ENCODE results near the gene NEAT1. TPM values are rescaled to one million over a fixed set of nuclear protein-coding genes. Genes with fewer than 3 reads are reported as not detected.
A peak's percentile ranks its signal among the peaks of the same experiment; 100 is the strongest.

The NEAT1 gene
- 1.6 TPM for total RNA-seq

DNA sequence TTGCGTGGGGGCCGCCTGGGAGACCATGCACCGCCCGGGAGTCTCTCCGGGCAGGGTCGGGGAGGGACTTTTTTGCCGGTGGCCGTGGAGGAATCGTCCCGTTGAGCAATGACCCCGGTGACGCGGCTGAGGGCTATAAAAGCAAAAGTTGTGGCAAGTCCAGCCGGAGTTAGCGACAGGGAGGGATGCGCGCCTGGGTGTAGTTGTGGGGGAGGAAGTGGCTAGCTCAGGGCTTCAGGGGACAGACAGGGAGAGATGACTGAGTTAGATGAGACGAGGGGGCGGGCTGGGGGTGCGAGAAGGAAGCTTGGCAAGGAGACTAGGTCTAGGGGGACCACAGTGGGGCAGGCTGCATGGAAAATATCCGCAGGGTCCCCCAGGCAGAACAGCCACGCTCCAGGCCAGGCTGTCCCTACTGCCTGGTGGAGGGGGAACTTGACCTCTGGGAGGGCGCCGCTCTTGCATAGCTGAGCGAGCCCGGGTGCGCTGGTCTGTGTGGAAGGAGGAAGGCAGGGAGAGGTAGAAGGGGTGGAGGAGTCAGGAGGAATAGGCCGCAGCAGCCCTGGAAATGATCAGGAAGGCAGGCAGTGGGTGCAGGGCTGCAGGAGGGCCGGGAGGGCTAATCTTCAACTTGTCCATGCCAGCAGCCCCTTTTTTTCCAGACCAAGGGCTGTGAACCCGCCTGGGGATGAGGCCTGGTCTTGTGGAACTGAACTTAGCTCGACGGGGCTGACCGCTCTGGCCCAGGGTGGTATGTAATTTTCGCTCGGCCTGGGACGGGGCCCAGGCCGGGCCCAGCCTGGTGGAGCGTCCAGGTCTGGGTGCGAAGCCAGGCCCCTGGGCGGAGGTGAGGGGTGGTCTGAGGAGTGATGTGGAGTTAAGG, at the start of gene NEAT1:
NEAT1 (plus strand) TSS at position 166 of the 883 bp plus-strand sequence.
- peak; percentile 72 to 77 for DNase-seq (ENCODE audit: low spot score in 2 of 2)
- no peak for FAIRE-seq

- DNase-seq (ENCODE audit: low spot score in 2 of 2) (no peak), FAIRE-seq (no peak)
Observed at GRCh38 chr11:65373839-65374580, 48.6 kb upstream of the NEAT1 start.

DNA sequence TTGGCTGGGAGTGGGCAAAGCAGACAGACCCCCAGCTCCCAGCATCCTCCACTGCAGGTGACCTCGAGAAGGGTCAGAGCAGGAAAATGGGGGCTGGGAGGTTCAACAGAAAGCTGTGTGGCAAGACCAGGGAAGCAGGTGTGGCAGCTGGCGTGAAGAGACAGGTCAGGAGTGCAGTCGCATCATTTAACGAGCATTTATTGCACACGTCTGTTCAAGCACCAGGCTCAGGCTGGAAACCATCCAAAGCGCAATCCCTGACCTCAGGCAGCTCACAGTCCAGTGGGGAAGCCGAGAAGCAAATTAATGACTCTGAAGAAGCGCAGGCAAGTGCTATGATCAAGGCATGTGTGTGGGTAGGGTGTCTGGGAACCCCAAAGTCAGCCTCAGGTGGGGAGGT, 47.6 kb upstream of the NEAT1 start:
- no peak for FAIRE-seq
- no peak for DNase-seq (ENCODE audit: low spot score in 2 of 2)

DNA sequence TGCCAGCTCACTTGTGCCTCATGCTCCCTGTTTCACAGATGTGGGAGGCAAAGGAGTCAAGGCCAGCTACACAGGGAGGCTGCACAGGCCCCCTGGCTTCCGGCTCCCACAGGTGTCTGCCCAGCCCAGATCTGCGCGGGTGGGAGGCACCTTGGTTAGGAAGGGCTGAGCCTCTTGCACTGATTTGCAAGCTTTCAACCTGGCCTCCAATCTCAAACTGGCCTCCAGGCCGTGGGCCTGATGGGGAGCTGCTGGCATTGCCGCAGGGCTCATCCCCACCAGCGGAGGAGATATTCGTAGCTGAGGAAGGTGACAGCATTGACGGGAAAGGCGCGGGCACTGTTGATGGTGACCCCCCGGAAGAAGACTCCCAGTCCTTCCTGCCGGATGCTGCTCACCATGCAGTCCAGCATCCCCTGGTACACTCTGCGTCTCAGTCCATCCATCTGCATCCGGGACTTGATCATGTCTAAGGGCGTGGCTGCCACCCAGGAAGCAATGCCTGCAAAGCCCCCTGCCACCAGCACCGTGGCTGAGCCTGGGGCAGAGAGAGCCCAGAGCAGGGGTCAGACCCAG, 46.4 kb upstream of the NEAT1 start:
- DNase-seq (ENCODE audit: low spot score in 2 of 2) (no peak), FAIRE-seq (no peak)

- DNase-seq (ENCODE audit: low spot score in 2 of 2): no peak
- FAIRE-seq: no peak
Observed at GRCh38 chr11:65377036-65377435, 45.6 kb upstream of the NEAT1 start.

- DNase-seq (ENCODE audit: low spot score in 2 of 2) (no peak), FAIRE-seq (no peak)
Observed at GRCh38 chr11:65377777-65378176, 44.8 kb upstream of the NEAT1 start.

DNA sequence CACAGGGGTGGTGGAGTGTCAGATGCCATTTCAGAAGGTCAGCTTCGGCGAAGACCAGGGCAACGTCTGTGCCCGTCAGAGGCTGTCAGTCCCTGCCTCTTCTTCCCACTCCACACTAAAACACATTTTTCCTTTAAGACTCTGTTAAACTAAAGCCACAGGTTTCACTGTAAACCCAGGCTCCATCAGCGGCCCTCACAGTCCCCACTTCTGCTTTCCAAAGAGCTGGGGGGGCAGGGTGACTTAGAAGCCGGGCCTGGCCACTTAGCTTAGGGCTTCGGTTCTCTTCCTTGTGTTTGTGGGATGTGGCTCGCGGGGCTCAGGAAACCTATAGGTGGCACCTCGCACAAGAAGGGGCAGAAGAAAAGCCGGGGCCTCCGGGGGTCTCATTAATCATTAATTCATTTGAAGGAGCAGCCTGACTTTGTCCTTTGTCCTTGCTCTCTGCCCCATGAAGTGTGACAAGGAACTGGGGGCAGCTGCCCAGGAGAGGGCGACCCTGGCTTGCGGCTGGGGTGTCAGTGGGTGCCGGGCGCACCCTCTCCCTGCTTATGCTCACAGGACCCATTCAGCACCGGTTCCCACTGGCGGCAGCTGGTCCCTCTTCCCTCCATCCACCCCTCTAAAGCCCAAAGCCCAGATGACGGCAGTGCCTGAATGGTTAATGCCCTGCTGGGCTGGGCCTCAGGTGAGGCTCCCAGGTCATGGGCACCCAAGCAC, 44.2 kb upstream of the NEAT1 start:
- FAIRE-seq (no peak), DNase-seq (ENCODE audit: low spot score in 2 of 2) (no peak)

GRCh38 chr11:65378928-65379638, 43.5 kb upstream of the NEAT1 start:
- DNase-seq (ENCODE audit: low spot score in 2 of 2) (no peak), FAIRE-seq (no peak)

- DNase-seq (ENCODE audit: low spot score in 2 of 2) (no peak), FAIRE-seq (no peak)
Observed at GRCh38 chr11:65379698-65380459, 42.7 kb upstream of the NEAT1 start.

DNA sequence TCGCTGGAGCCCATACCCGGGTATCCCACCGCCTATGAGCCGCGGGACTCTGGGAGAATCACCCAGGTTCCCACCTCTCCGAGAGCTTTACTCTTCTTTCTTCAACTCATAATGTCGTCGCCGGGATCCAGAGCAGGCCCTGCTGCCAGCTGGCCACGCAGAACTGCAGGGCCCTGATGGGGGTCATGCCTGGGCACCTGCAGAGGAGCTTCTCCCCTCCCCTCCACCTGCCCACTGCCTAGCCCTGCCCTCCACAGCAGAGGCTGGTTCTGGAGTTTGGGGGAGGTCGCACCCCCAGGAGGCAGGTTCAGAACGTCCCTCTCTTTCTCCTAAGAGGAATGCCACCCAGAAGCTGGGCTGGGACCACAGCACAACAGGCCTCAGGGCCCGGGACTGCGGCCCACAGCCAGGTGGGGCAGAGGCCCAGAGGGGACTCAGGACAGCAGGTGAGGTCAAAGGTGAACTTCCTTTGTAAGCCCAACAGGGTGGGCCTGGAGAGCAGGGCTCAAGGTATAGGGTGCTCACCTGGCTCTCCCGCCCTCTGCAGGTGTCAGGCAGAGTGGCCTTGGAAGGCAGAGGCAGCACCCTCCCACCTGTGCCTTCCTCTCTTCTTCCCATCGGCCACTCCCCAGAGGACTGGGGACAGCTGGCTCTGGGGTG, 42.0 kb upstream of the NEAT1 start:
- no peak for FAIRE-seq
- no peak for DNase-seq (ENCODE audit: low spot score in 2 of 2)

- no peak for FAIRE-seq
- DNase-seq (ENCODE audit: low spot score in 2 of 2): peak in 1 of 2 donors; percentile 23
Observed at GRCh38 chr11:65381716-65382032, 40.9 kb upstream of the NEAT1 start.

DNA sequence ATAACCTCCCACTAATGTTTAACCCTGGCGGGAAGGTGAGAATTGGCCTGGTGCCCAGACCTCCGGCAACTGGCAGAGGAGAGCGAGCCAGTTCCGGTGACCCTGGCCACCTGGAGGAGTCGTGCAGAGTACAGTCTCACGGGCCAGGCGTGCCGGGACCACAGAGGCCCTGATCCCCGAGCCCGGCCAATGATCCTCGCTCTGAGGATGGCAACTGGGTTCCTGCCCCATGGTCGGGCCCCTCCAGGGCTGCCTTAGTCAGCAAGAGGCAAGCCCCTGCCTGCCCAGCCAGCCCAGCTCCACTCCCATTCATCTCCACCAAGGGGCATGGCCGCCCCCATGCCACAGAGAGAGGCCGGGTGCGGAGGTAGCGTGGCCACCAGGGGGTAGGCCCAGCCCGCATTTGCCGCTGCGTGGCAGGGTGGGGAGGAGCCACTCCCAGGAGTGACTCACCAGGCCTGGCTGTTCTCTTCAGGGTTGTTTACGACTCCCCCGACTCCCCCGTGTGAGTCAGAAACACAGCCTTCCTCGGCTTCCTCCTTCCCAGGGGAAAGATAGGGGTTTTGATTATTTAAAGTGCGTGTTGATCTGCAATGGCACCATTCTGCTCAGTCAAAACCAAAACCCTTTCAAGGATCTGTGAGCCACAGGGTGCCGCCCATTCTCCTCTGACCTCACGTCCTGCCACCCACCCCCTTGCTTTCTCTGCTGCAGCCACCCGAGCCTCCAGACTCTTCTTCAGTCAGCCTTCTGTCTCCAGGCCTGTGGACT, 40.4 kb upstream of the NEAT1 start, which contains the start of gene SLC25A45:
SLC25A45 (minus strand) TSS at position 614 of the 771 bp plus-strand sequence. CDS start 695 bp downstream, outside the sequence.
- no peak for FAIRE-seq
- peak; percentile 72 to 84 for DNase-seq (ENCODE audit: low spot score in 2 of 2)

GRCh38 chr11:65382804-65383368, 39.7 kb upstream of the NEAT1 start:
- no peak for FAIRE-seq
- DNase-seq (ENCODE audit: low spot score in 2 of 2): no peak

- no peak for FAIRE-seq
Observed at GRCh38 chr11:65383778-65384177, 38.8 kb upstream of the NEAT1 start.

GRCh38 chr11:65384301-65384889, 38.2 kb upstream of the NEAT1 start:
- no peak for FAIRE-seq
- no peak for DNase-seq (ENCODE audit: low spot score in 2 of 2)

More at GRCh38 chr11:65383778-65384177, 38.8 kb upstream of the NEAT1 start:
- no peak for DNase-seq (ENCODE audit: low spot score in 2 of 2)

DNA sequence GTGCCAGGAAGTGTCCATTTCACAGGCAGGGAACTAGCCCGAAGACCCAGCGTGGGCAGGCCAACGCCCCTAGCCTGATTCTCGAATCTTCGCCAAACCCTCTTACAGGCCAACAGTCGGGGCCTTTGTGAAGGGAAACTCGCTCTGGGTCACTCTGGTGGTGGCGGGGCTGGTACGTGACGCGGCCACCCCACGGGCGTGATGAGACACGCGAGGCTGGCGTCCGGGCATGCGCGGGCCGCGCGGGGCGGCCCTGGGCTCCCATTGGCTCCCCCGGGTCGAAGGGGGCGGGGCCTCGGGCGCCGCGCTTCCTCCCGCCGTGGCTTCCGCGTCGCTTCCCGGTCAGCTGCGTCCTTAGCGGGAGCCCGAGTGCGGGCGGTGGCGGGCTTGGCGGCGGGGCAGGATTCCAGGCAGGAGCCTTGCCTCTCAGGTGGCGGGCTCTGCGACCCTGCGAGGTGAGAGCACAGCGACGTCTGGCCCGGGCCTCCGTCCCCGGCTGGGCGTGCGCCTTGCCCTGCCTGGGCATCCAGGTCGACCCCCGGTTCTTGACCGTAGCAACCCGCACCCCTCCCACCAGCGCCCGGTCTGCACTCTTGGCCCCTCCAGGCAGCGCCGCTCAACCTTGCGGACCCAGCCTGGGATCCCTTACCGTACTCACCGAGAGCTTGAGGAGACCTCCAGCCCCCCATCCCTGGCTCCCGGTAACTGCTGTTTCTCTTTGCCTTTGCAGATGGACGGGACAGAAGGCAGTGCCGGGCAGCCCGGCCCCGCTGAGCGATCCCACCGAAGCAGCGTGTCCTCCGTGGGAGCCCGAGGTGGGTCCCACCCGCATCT, 36.1 kb upstream of the NEAT1 start, which contains the start of gene FRMD8:
FRMD8 (plus strand) TSS at position 331 of the 834 bp plus-strand sequence; CDS start at position 731, 400 bp downstream.
- FAIRE-seq (no peak), DNase-seq (ENCODE audit: low spot score in 2 of 2) (peak; percentile 95 to 97)
